IMR-90 (cell line): ENCODE results near the gene PDCD11. TPM values are rescaled to one million over a fixed set of nuclear protein-coding genes. Genes with fewer than 3 reads are reported as not detected.
A peak's percentile ranks its signal among the peaks of the same experiment; 100 is the strongest.

Experiments
- ATAC-seq: fragments of 200-7000 bp; cut with Tn5 transposase; 2 replicates; pipeline ENCODE4 v1.9.1; 2020; ENCODE audit warnings: low read depth, mild to moderate bottlenecking, moderate library complexity
- BruUV-seq: library from RNA; stranded (reverse); fragments of 400-500 nt; replicated peaks from 2 replicates; lab custom pipeline; 2021; lab: Mats Ljungman, UMichigan
- CTCF ChIA-PET: fragments of 300-600 bp; formaldehyde crosslinking; extraction: SDS; loops from one replicate; lab custom pipeline; 2021; ENCODE audit warnings: antibody characterized with exemption; lab: Yijun Ruan, JAX
- POLR2A ChIA-PET: fragments of 300-600 bp; sonication (Branson Sonifier 250); formaldehyde crosslinking; loops from one replicate; lab custom pipeline; 2022; ENCODE audit warnings: antibody characterized with exemption; ENCODE audit not compliant: unreplicated experiment; lab: Charles Lee
- DNase-seq: peaks from one replicate; pipeline ENCODE4 v3.0.0; 2013
- H2AFZ ChIP-seq: replicated peaks from 2 replicates; pipeline ENCODE3; 2013; ENCODE audit warnings: low read length, mild to moderate bottlenecking; ENCODE audit not compliant: poor library complexity
- H2AK5ac ChIP-seq: 2 replicates; pipeline ENCODE4 v1.6.1; 2013; ENCODE audit warnings: low read depth, low read length, inconsistent platforms
- H2AK9ac ChIP-seq: replicated peaks from 2 replicates; pipeline ENCODE3; 2013; ENCODE audit warnings: mild to moderate bottlenecking, low read depth, low read length, moderate library complexity; ENCODE audit not compliant: poor library complexity
- H2BK120ac ChIP-seq: 2 replicates; pipeline ENCODE4 v1.6.1; 2013; ENCODE audit warnings: low read depth, low read length, inconsistent platforms
- H2BK15ac ChIP-seq: 3 replicates; pipeline ENCODE4 v1.6.1; 2013; ENCODE audit warnings: low read depth, low read length, inconsistent platforms
- H2BK20ac ChIP-seq: 2 replicates; pipeline ENCODE4 v1.6.1; 2013; ENCODE audit warnings: low read depth, mild to moderate bottlenecking, inconsistent platforms, low read length, moderate library complexity
- H2BK5ac ChIP-seq: 2 replicates; pipeline ENCODE4 v1.6.1; 2013; ENCODE audit warnings: mild to moderate bottlenecking, low read depth, low read length, inconsistent platforms; ENCODE audit not compliant: poor library complexity, severe bottlenecking
- H3K14ac ChIP-seq: replicated peaks from 2 replicates; pipeline ENCODE4 v1.6.1; 2013; ENCODE audit warnings: low read depth, low read length, inconsistent platforms
- H3K18ac ChIP-seq: 2 replicates; pipeline ENCODE4 v1.6.1; 2013; ENCODE audit warnings: low read depth, low read length, control low read depth
- H3K23ac ChIP-seq: 2 replicates; pipeline ENCODE4 v1.6.1; 2013; ENCODE audit warnings: low read depth, low read length, inconsistent platforms
- H3K27ac ChIP-seq: 2 replicates; pipeline ENCODE4 v1.5.1; 2013; ENCODE audit warnings: mild to moderate bottlenecking, control low read depth, low read length; ENCODE audit not compliant: insufficient read depth
- H3K27me3 ChIP-seq: 2 replicates; pipeline ENCODE4 v1.6.1; 2013; ENCODE audit warnings: low read length; ENCODE audit not compliant: control insufficient read depth, insufficient read depth
- H3K36me3 ChIP-seq: 2 replicates; pipeline ENCODE4 v1.6.1; 2013; ENCODE audit warnings: low read length, mixed read lengths; ENCODE audit not compliant: control insufficient read depth, insufficient read depth
- H3K4ac ChIP-seq: 2 replicates; pipeline ENCODE4 v1.6.1; 2013; ENCODE audit warnings: low read depth, low read length, inconsistent platforms
- H3K4me1 ChIP-seq: 2 replicates; pipeline ENCODE4 v1.6.1; 2013; ENCODE audit warnings: low read length, mixed read lengths; ENCODE audit not compliant: control insufficient read depth, insufficient read depth
- H3K4me2 ChIP-seq: 2 replicates; pipeline ENCODE4 v1.6.1; 2013; ENCODE audit warnings: low read depth, mild to moderate bottlenecking, control low read depth, low read length, moderate library complexity
- H3K4me3 ChIP-seq: 2 replicates; pipeline ENCODE4 v1.5.1; 2013; ENCODE audit warnings: low read depth, mild to moderate bottlenecking, control low read depth, low read length, moderate library complexity; ENCODE audit not compliant: insufficient read depth
- H3K56ac ChIP-seq: 2 replicates; pipeline ENCODE4 v1.6.1; 2013; ENCODE audit warnings: low read length, inconsistent platforms; ENCODE audit not compliant: insufficient read depth; ENCODE audit errors: extremely low read depth
- H3K79me1 ChIP-seq, 2 experiments: 2 replicates each; pipeline ENCODE4 v1.6.1; 2013; ENCODE audit warnings: low read length in 2 of 2, inconsistent platforms in 1 of 2, low read depth in 1 of 2
- H3K9ac ChIP-seq: 2 replicates; pipeline ENCODE4 v1.6.1; 2013; ENCODE audit warnings: low read depth, low read length, control low read depth
- H3K9me1 ChIP-seq: 2 replicates; pipeline ENCODE4 v1.6.1; 2013; ENCODE audit warnings: low read length, inconsistent platforms; ENCODE audit not compliant: insufficient read depth
- H3K9me3 ChIP-seq: 2 replicates; pipeline ENCODE4 v1.6.1; 2013; ENCODE audit warnings: low read length; ENCODE audit not compliant: control insufficient read depth, insufficient read depth
- H4K20me1 ChIP-seq: 2 replicates; pipeline ENCODE4 v1.6.1; 2013; ENCODE audit warnings: low read length, inconsistent platforms; ENCODE audit not compliant: insufficient read depth
- H4K5ac ChIP-seq: 2 replicates; pipeline ENCODE4 v1.6.1; 2013; ENCODE audit warnings: mild to moderate bottlenecking, low read depth, low read length, control low read depth
- H4K8ac ChIP-seq, 2 experiments: 2 replicates each; pipeline ENCODE4 v1.6.1; 2013; ENCODE audit warnings: low read depth in 2 of 2, low read length in 2 of 2, control low read depth in 1 of 2, inconsistent platforms in 1 of 2
- H4K91ac ChIP-seq: 2 replicates; pipeline ENCODE4 v1.6.1; 2013; ENCODE audit warnings: low read depth, low read length, inconsistent platforms; ENCODE audit not compliant: insufficient read depth
- BHLHE40 ChIP-seq: fragments of 150-350 bp; IDR thresholded peaks from 2 replicates; pipeline ENCODE4 v1.6.1; 2016; ENCODE audit warnings: mild to moderate bottlenecking, low read depth, low read length
- CEBPB ChIP-seq: IDR thresholded peaks from 2 replicates; pipeline ENCODE4 v1.6.1; 2012; ENCODE audit warnings: low read depth, low read length, improper control_type of control experiment
- CHD1 ChIP-seq: IDR thresholded peaks from 2 replicates; pipeline ENCODE4 v1.6.1; 2012; ENCODE audit warnings: low read depth, low read length, improper control_type of control experiment
- CTCF ChIP-seq: conservative IDR thresholded peaks from 2 replicates; pipeline ENCODE4 v1.5.1; 2012; ENCODE audit warnings: mild to moderate bottlenecking, low read depth, low read length, improper control_type of control experiment
- ELK1 ChIP-seq: fragments of 150-350 bp; IDR thresholded peaks from 2 replicates; pipeline ENCODE4 v1.6.1; 2016; ENCODE audit warnings: low read depth, mild to moderate bottlenecking, low read length, moderate library complexity, borderline replicate concordance
- FOS ChIP-seq: fragments of 150-350 bp; IDR thresholded peaks from 2 replicates; pipeline ENCODE4 v1.6.1; 2016; ENCODE audit warnings: low read depth, low read length
- MAFK ChIP-seq: IDR thresholded peaks from 2 replicates; pipeline ENCODE4 v1.6.1; 2012; ENCODE audit warnings: low read depth, low read length, improper control_type of control experiment
- MAZ ChIP-seq: IDR thresholded peaks from 2 replicates; pipeline ENCODE4 v1.6.1; 2012; ENCODE audit warnings: low read depth, mild to moderate bottlenecking, low read length, improper control_type of control experiment, moderate library complexity, borderline replicate concordance
- MXI1 ChIP-seq: IDR thresholded peaks from 2 replicates; pipeline ENCODE4 v1.6.1; 2012; ENCODE audit warnings: low read depth, mild to moderate bottlenecking, low read length, moderate library complexity, borderline replicate concordance
- NFE2L2 ChIP-seq: fragments of 150-350 bp; IDR thresholded peaks from 2 replicates; pipeline ENCODE4 v1.6.1; 2016; ENCODE audit warnings: low read depth, mild to moderate bottlenecking, low read length
- POLR2A ChIP-seq: IDR thresholded peaks from 2 replicates; pipeline ENCODE4 v1.6.1; 2012; ENCODE audit warnings: mild to moderate bottlenecking, low read depth, low read length
- RAD21 ChIP-seq: IDR thresholded peaks from 2 replicates; pipeline ENCODE4 v1.6.1; 2012; ENCODE audit warnings: low read length, improper control_type of control experiment
- RCOR1 ChIP-seq: IDR thresholded peaks from 2 replicates; pipeline ENCODE4 v1.6.1; 2012; ENCODE audit warnings: mild to moderate bottlenecking, low read length, improper control_type of control experiment; ENCODE audit not compliant: insufficient replicate concordance
- RFX5 ChIP-seq: IDR thresholded peaks from 2 replicates; pipeline ENCODE4 v1.8.0; 2012; ENCODE audit warnings: low read depth, mild to moderate bottlenecking, low read length, moderate library complexity
- SMC3 ChIP-seq: fragments of 150-350 bp; IDR thresholded peaks from 2 replicates; pipeline ENCODE4 v1.6.1; 2016; ENCODE audit warnings: low read depth, mild to moderate bottlenecking, antibody characterized with exemption, low read length, moderate library complexity
- USF2 ChIP-seq: fragments of 150-350 bp; IDR thresholded peaks from 2 replicates; pipeline ENCODE4 v1.6.1; 2017; ENCODE audit warnings: mild to moderate bottlenecking, antibody characterized with exemption, low read length, low read depth
- WGBS, 2 experiments: methylation state at CpG; one replicate each; pipeline versions ENCODE4 v1.1.5 to v1.1.7; 2013; ENCODE audit warnings: missing lambda C conversion rate in 2 of 2; ENCODE audit not compliant: insufficient read length in 1 of 2; ENCODE audit errors: extremely low coverage in 2 of 2; 5-methylcytosine and 5-hydroxymethylcytosine counted together
- dilution Hi-C: fragments of 300-500 bp; cut with HindIII; formaldehyde crosslinking; loops from one replicate; pipeline ENCODE4 v1.14.3; 2018; ENCODE audit warnings: low sequenced_read_pairs; ENCODE audit not compliant: unreplicated experiment
- in situ Hi-C: fragments of 300-500 bp; cut with MboI; formaldehyde crosslinking; loops from 3 replicates; pipeline ENCODE4 v1.14.3; 2019; ENCODE audit warnings: low sequenced_read_pairs, inconsistent platforms, mixed read lengths
- intact Hi-C: fragments of 100-400 bp; cut with micrococcal nuclease; formaldehyde crosslinking; loops from 2 replicates; pipeline ENCODE4 v1.10.0; 2022
- polyA plus RNA-seq, 3 experiments: library from polyadenylated mRNA; depleted of rRNA; stranded (reverse); fragments of >200 nt; gene quantifications; 2 replicates each; pipeline ENCODE4 v1.2.3, GENCODE V29; 2012; ENCODE audit warnings: low replicate concordance in 1 of 3
- total RNA-seq: library from RNA; depleted of rRNA; stranded (reverse); fragments of >200 nt; gene quantifications from 2 replicates; pipeline ENCODE4 v1.2.3, GENCODE V29; 2012

The PDCD11 gene
- total and polyA plus RNA-seq, 2 of the 4 experiments (the other 2 are of a cell fraction): 20.4 to 56.8 TPM

GRCh38 chr10:103490986-103491314, 94.5 kb downstream of the PDCD11 start:
- peaks cover 19% of the 10 kb centered on the region for H3K4me1 ChIP-seq
- H3K79me1 ChIP-seq: no peaks in the 10 kb centered on the region
- H3K9ac ChIP-seq: no peak overlapping the region
- BruUV-seq: no TSS peak
- H4K20me1 ChIP-seq: peaks cover 16% of the 10 kb centered on the region; the same call in 1 of the 2 replicates
- CTCF ChIA-PET: no interaction called here
- H3K18ac ChIP-seq: no peak overlapping the region
- H3K36me3 ChIP-seq: no peaks in the 10 kb centered on the region
- no peak overlapping the region; the same call in 1 of the 2 replicates for H3K23ac ChIP-seq
- H4K8ac ChIP-seq: no peak overlapping the region
- intact Hi-C loops (no loop called here), dilution Hi-C loops (no loop called here), in situ Hi-C loops (loop anchor here (10.0 kb wide), 1 partner anchor 194 kb away; no protein-coding TSS in a partner anchor)
- H4K5ac ChIP-seq: no peak overlapping the region
- no peak for DNase-seq
- peak overlapping the region; percentile 59 for H2AFZ ChIP-seq
- H3K9me1 ChIP-seq: peaks cover 9% of the 10 kb centered on the region; the same call in 1 of the 2 replicates
- H3K27ac ChIP-seq: no peak overlapping the region
- no CpG with 5 or more reads among the region's 1 CpG for WGBS, 2 experiments
- H3K4me3 ChIP-seq: no peak overlapping the region
- no peak overlapping the region for H3K4me2 ChIP-seq
- H3K27me3 ChIP-seq: peaks cover 54% of the 10 kb centered on the region
- H3K9me3 ChIP-seq: no peaks in the 10 kb centered on the region
- ATAC-seq: no peak
- no peak overlapping the region; the same call in 1 of the 2 replicates for H2BK20ac ChIP-seq
- no peak overlapping the region for H2BK5ac ChIP-seq
- POLR2A ChIA-PET: interaction anchor here (0.6 kb wide), 1 partner anchor 98 kb away, joined by 5 read pairs; no protein-coding TSS in a partner anchor
- 0 out of 3 replicates have a peak overlapping the region, but pooled peaks have one; percentile 48 for H2BK15ac ChIP-seq
- H2AK5ac ChIP-seq: peak overlapping the region; percentile 56; the same call in 1 of the 2 replicates
- 0 out of 2 replicates have a peak overlapping the region, but pooled peaks have one; percentile 18 for H3K4ac ChIP-seq
- H3K56ac ChIP-seq: no peak overlapping the region
- no peak for TF ChIP-seq RFX5
- TF ChIP-seq MAZ: no peak
- TF ChIP-seq FOS: no peak
- no peak for TF ChIP-seq RAD21
- no peak for TF ChIP-seq ELK1
- TF ChIP-seq USF2: no peak
- TF ChIP-seq CTCF: no peak
- TF ChIP-seq CHD1: no peak
- TF ChIP-seq MXI1: no peak
- TF ChIP-seq RCOR1: no peak
- TF ChIP-seq NFE2L2: no peak
- no peak for TF ChIP-seq POLR2A
- no peak for TF ChIP-seq MAFK
- no peak for TF ChIP-seq SMC3
- TF ChIP-seq BHLHE40: no peak
- no peak for TF ChIP-seq CEBPB
- no peak overlapping the region for H4K91ac ChIP-seq
- no peak overlapping the region for H3K14ac ChIP-seq
- no peak overlapping the region for H2BK120ac ChIP-seq
- no peak overlapping the region for H2AK9ac ChIP-seq
